A673 (cell line): ENCODE data around the gene CNNM4.

Experiments
- EZH2 ChIP-seq: fragments of 200-600 bp; sonication (generic); IDR thresholded peaks from 2 replicates; pipeline ENCODE4 v1.6.1; 2017; ENCODE audit warnings: borderline replicate concordance, low read depth, mild to moderate bottlenecking, mixed read lengths, antibody characterized with exemption, low read length; ENCODE audit not compliant: poor library complexity, severe bottlenecking
- TF ChIP-seq, protein P1 (sequence below): fragments of 300-800, 200-600 bp; sonication (generic); conservative IDR thresholded peaks from 2 replicates; pipeline ENCODE4 v1.5.1; 2017; ENCODE audit warnings: low read depth, mild to moderate bottlenecking, antibody characterized with exemption, low read length, moderate library complexity, mixed read lengths

DNA sequence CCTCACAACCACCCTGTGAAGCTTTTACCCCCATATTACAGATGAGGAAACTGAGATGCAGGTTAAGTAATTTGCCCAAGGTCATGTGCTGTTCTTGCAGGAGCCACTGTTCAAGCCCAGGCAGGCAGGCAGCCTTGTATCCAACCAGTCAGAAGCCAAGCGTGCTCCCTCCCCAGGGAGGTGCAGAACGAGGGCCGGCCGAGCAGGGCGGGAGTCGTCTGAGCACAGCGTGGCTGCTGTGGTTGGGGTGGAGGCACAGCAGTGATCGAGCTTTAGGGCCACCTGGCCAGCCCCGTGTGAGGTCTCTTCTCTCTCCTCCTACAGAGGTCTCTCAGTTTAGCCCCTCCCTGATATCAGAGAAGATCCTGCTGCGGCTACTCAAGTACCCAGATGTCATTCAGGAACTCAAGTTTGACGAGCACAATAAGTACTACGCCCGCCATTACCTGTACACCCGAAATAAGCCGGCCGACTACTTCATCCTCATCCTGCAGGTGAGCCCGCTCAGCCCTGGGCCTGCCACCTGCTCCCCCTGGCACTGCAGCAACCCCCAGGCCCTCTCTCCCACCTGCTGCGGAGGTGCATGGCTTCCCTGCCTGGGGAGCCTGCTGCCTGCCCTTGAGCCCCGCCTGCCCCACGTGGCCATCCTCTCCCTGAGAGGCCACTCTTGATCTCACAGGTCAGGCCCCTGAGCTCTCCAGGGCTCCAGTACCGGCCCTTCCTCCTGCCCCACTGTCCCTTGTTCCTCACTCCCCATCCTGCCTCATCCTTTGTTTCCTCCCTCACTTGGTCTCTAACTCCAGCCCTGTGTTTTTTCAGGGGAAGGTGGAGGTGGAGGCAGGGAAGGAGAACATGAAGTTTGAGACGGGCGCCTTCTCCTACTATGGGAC, 38.3 kb downstream of the CNNM4 start:
- TF ChIP-seq, protein P1, sequence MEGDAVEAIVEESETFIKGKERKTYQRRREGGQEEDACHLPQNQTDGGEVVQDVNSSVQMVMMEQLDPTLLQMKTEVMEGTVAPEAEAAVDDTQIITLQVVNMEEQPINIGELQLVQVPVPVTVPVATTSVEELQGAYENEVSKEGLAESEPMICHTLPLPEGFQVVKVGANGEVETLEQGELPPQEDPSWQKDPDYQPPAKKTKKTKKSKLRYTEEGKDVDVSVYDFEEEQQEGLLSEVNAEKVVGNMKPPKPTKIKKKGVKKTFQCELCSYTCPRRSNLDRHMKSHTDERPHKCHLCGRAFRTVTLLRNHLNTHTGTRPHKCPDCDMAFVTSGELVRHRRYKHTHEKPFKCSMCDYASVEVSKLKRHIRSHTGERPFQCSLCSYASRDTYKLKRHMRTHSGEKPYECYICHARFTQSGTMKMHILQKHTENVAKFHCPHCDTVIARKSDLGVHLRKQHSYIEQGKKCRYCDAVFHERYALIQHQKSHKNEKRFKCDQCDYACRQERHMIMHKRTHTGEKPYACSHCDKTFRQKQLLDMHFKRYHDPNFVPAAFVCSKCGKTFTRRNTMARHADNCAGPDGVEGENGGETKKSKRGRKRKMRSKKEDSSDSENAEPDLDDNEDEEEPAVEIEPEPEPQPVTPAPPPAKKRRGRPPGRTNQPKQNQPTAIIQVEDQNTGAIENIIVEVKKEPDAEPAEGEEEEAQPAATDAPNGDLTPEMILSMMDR: no peak
- TF ChIP-seq EZH2: no peak
